Suprapubic skin (tissue), 4 donors: Measurements from ENCODE around the gene HSD17B11. TPM values are rescaled to one million over a fixed set of nuclear protein-coding genes. Genes with fewer than 3 reads are reported as not detected.

ENCODE experiments used
- DNase-seq, 2 donors: peaks; one replicate each; pipeline ENCODE4 v3.0.0-alpha.2; 2019; ENCODE audit warnings: low spot score in 2 of 2
- H3K27ac ChIP-seq: fragments of 200-600 bp; sonication (generic); one replicate; pipeline ENCODE4 v1.5.1; 2019
- H3K27me3 ChIP-seq: fragments of 200-600 bp; sonication (generic); one replicate; pipeline ENCODE4 v1.5.1; 2019
- H3K36me3 ChIP-seq: fragments of 200-600 bp; sonication (generic); one replicate; pipeline ENCODE4 v1.5.1; 2019
- H3K4me1 ChIP-seq: fragments of 200-600 bp; sonication (generic); one replicate; pipeline ENCODE4 v1.5.1; 2019
- H3K4me3 ChIP-seq: fragments of 200-600 bp; sonication (generic); one replicate; pipeline ENCODE4 v1.5.1; 2019; ENCODE audit warnings: mild to moderate bottlenecking
- H3K9me3 ChIP-seq: fragments of 200-600 bp; sonication (generic); one replicate; pipeline ENCODE4 v1.5.1; 2019
- CTCF ChIP-seq, 2 donors: fragments of 200-600 bp in 1 of 2; fragments of 450-650 bp in 1 of 2; sonication (generic) in 1 of 2; IDR thresholded peaks; one replicate each; pipeline ENCODE4 v1.5.1; 2016 to 2019; ENCODE audit warnings: antibody characterized with exemption in 2 of 2, mild to moderate bottlenecking in 1 of 2, moderate library complexity in 1 of 2
- EP300 ChIP-seq: sonication (generic); formaldehyde crosslinking; IDR thresholded peaks from one replicate; pipeline ENCODE4 v1.6.1; 2017; ENCODE audit warnings: antibody characterized with exemption
- POLR2A ChIP-seq, 2 donors: fragments of 450-650 bp; IDR thresholded peaks; one replicate each; pipeline ENCODE4 v1.6.1; 2017; ENCODE audit warnings: antibody characterized with exemption in 2 of 2, mild to moderate bottlenecking in 2 of 2, moderate library complexity in 2 of 2
- POLR2AphosphoS5 ChIP-seq, 3 donors: sonication (generic); formaldehyde crosslinking; IDR thresholded peaks; one replicate each; pipeline ENCODE4 v1.6.1; 2017; ENCODE audit warnings: antibody characterized with exemption in 3 of 3
- WGBS: methylation state at CpG from one replicate; pipeline ENCODE4 v1.1.5; 2018; 5-methylcytosine and 5-hydroxymethylcytosine counted together
- total RNA-seq, 4 donors: library from RNA; depleted of rRNA; stranded (reverse); fragments of >200 nt; gene quantifications; one replicate each; pipeline ENCODE4 v1.1.0, GENCODE V29; 2016

HSD17B11 gene, protein sequence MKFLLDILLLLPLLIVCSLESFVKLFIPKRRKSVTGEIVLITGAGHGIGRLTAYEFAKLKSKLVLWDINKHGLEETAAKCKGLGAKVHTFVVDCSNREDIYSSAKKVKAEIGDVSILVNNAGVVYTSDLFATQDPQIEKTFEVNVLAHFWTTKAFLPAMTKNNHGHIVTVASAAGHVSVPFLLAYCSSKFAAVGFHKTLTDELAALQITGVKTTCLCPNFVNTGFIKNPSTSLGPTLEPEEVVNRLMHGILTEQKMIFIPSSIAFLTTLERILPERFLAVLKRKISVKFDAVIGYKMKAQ
- 10 to 100 TPM; 11.3 to 34.4 (median 21.4) TPM for total RNA-seq

GRCh38 chr4:87390891-87391575 is at the start of gene HSD17B11:
HSD17B11 (minus strand) TSS chr4:87391188; CDS start chr4:87391070, 118 bp downstream.
- 1% methylated on average over 32 of the region's 32 CpGs for WGBS
- TF ChIP-seq POLR2AphosphoS5 (IDR thresholded peaks at IDR 0.05) (peak in 2 of 3 donors; percentile 25 to 58), CTCF (IDR thresholded peaks at IDR 0.05) (peak in 1 of 2 donors; percentile 17), POLR2A (IDR thresholded peaks at IDR 0.05) (peak in 1 of 2 donors; percentile 68), EP300 (no peak)
- Histone ChIP-seq H3K9me3 (no peaks in the 10 kb centered on the region), H3K27ac (peak within 1 kb of the TSS; percentile 79), H3K4me1 (peaks cover 11% of the 10 kb centered on the region), H3K4me3 (peak within 1 kb of the TSS; percentile 68), H3K27me3 (no peaks in the 10 kb centered on the region), H3K36me3 (no peaks in the 10 kb centered on the region)
- peak; percentile 93 to 95 for DNase-seq

DNA sequence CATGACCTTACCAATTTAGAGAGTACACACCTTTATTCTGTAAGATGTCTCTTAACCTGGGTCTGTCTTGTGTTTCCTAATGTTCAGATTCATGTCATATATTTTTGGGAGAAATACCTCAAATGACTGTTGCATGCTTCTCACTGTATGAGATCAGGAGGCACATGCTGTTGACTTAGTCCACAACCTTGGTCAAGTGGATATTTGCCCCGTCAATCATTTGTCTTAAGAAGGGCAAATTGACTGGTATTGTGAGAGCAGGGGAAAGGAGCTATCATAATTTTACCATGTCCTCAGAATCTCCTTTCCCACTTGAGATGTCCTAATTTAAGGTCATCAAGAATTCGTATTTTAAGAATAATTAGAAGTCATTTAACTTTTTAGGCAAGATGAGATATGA is 42.4 kb upstream of the HSD17B11 start:
- H3K36me3 ChIP-seq: peaks cover 18% of the 10 kb centered on the region
- no peaks in the 10 kb centered on the region for H3K9me3 ChIP-seq
- no peak overlapping the region for H3K4me3 ChIP-seq
- 88% methylated on average over 2 of the region's 2 CpGs for WGBS
- no peak overlapping the region for H3K27ac ChIP-seq
- DNase-seq: no peak
- TF ChIP-seq POLR2A (IDR thresholded peaks at IDR 0.05) (no peak), POLR2AphosphoS5 (IDR thresholded peaks at IDR 0.05) (no peak), EP300 (no peak), CTCF (IDR thresholded peaks at IDR 0.05) (no peak)
- H3K27me3 ChIP-seq: no peaks in the 10 kb centered on the region
- H3K4me1 ChIP-seq: no peaks in the 10 kb centered on the region

DNA sequence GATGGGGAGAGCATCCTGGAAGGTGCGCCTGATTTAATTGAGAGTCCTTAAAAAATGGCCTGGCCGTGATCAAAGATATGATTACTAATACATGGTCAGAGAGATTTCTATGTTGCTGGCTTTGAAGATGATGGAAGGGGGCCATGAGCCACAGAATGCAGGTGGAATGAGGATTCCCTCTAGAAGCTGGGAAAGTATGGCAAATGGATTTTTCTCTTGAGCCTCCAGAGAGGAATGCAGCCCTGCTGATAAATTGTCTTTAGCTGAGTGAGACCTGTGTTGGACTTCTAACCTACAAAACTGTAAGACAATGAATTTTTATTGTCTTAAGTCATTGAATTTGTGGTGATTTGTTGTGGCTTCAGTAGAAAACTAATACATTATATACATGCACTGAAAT is 39.0 kb upstream of the HSD17B11 start:
- Histone ChIP-seq H3K27ac (no peak overlapping the region), H3K4me3 (no peak overlapping the region), H3K4me1 (no peaks in the 10 kb centered on the region), H3K27me3 (no peaks in the 10 kb centered on the region), H3K9me3 (no peaks in the 10 kb centered on the region), H3K36me3 (no peaks in the 10 kb centered on the region)
- TF ChIP-seq CTCF (IDR thresholded peaks at IDR 0.05) (no peak), POLR2AphosphoS5 (IDR thresholded peaks at IDR 0.05) (no peak), EP300 (no peak), POLR2A (IDR thresholded peaks at IDR 0.05) (no peak)
- DNase-seq: no peak
- WGBS: 100% methylated on average over 2 of the region's 2 CpGs

GRCh38 chr4:87428979-87429378 is 38.0 kb upstream of the HSD17B11 start:
- no peak for TF ChIP-seq EP300
- no peak for TF ChIP-seq POLR2A (IDR thresholded peaks at IDR 0.05)
- TF ChIP-seq POLR2AphosphoS5 (IDR thresholded peaks at IDR 0.05): no peak
- no peak for TF ChIP-seq CTCF (IDR thresholded peaks at IDR 0.05)
- no peak for DNase-seq
- WGBS: 96% methylated on average over 6 of the region's 6 CpGs
- Histone ChIP-seq H3K9me3 (no peaks in the 10 kb centered on the region), H3K27ac (no peak overlapping the region), H3K4me1 (peaks cover 10% of the 10 kb centered on the region), H3K36me3 (no peaks in the 10 kb centered on the region), H3K27me3 (no peaks in the 10 kb centered on the region), H3K4me3 (no peak overlapping the region)

DNA sequence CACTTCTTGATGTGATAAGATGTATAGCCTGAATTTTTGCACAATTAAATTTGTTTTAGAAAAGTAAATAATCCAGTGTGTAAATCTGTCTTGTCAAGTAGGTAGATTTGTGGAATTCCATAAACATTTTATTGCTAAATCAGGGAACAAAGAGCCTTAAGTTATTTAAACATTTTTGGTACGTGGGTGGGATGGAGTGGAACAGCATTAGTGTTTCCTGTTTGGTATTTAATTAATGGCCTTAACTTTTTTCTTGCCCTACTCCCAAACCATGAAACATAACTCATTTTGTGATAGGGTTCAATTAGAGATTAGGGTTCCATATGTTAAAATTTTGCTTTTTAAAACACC is 36.5 kb upstream of the HSD17B11 start:
- no peaks in the 10 kb centered on the region for H3K36me3 ChIP-seq
- DNase-seq: no peak
- no peak overlapping the region for H3K27ac ChIP-seq
- no peak for TF ChIP-seq POLR2AphosphoS5 (IDR thresholded peaks at IDR 0.05)
- no peak for TF ChIP-seq POLR2A (IDR thresholded peaks at IDR 0.05)
- no peak for TF ChIP-seq EP300
- no peak for TF ChIP-seq CTCF (IDR thresholded peaks at IDR 0.05)
- H3K4me1 ChIP-seq: peaks cover 19% of the 10 kb centered on the region
- WGBS: 39% methylated on average over 1 of the region's 1 CpG
- H3K4me3 ChIP-seq: no peak overlapping the region
- H3K27me3 ChIP-seq: no peaks in the 10 kb centered on the region
- no peaks in the 10 kb centered on the region for H3K9me3 ChIP-seq
